B cell (primary cell): ENCODE results near the gene REN. TPM values are rescaled to one million over a fixed set of nuclear protein-coding genes. Genes with fewer than 3 reads are reported as not detected.

Experiments used
- ATAC-seq: fragments of 200-7000 bp; cut with Tn5 transposase; one replicate; pipeline ENCODE4 v1.10.0; 2021; ENCODE audit warnings: low read depth, mild to moderate bottlenecking, moderate number of reproducible peaks, moderate library complexity
- CTCF ChIA-PET: fragments of 350-600 bp; sonication (Branson Sonifier 250); formaldehyde crosslinking; loops from one replicate; lab custom pipeline; 2021; ENCODE audit warnings: antibody characterized with exemption, inconsistent platforms; lab: Charles Lee
- POLR2A ChIA-PET: fragments of 350-600 bp; sonication (Branson Sonifier 250); formaldehyde crosslinking; loops from one replicate; lab custom pipeline; 2021; ENCODE audit warnings: antibody characterized with exemption; lab: Charles Lee
- DNase-seq: peaks from one replicate; pipeline ENCODE4 v3.0.0; 2013
- H2AFZ ChIP-seq: 2 replicates; pipeline ENCODE4 v1.6.1; 2012; ENCODE audit warnings: mild to moderate bottlenecking, low read depth, low read length; ENCODE audit not compliant: insufficient read depth, poor library complexity, severe bottlenecking
- H3K27ac ChIP-seq, 2 donors: 1 replicate in 1 of 2; 2 replicates in 1 of 2; pipeline ENCODE4 v1.5.1; 2012 to 2013; ENCODE audit warnings: low read length in 2 of 2, mild to moderate bottlenecking in 2 of 2, moderate library complexity in 1 of 2
- H3K27me3 ChIP-seq, 4 experiments: fragments of 200-600 bp in 1 of 4; sonication (generic) in 1 of 4; replicated peaks in 1 of 4; 1 replicate in 2 of 4; 2 replicates in 2 of 4; pipeline versions ENCODE4 v1.6.1 to v1.7.0; 2013 to 2016; ENCODE audit warnings: low read length in 3 of 4, mild to moderate bottlenecking in 2 of 4, mixed read lengths in 1 of 4, moderate library complexity in 1 of 4; ENCODE audit not compliant: insufficient read depth in 4 of 4, control insufficient read depth in 3 of 4; ENCODE audit errors: control extremely low read depth in 1 of 4
- H3K36me3 ChIP-seq, 2 experiments: replicated peaks in 1 of 2; 1 replicate in 1 of 2; 2 replicates in 1 of 2; pipeline versions ENCODE4 v1.6.1 to v1.7.1; 2013; ENCODE audit warnings: low read length in 1 of 2; ENCODE audit not compliant: insufficient read depth in 2 of 2, control insufficient read depth in 1 of 2; ENCODE audit errors: control extremely low read depth in 1 of 2, extremely low read depth in 1 of 2
- H3K4me1 ChIP-seq, 2 donors: fragments of 200-600 bp in 1 of 2; sonication (generic) in 1 of 2; 1 replicate in 1 of 2; 2 replicates in 1 of 2; pipeline versions ENCODE4 v1.5.1 to v1.6.1; 2013 to 2017; ENCODE audit warnings: low read length in 2 of 2; ENCODE audit not compliant: control insufficient read depth in 2 of 2, insufficient read depth in 2 of 2
- H3K4me2 ChIP-seq: replicated peaks from 2 replicates; pipeline ENCODE3; 2012; ENCODE audit warnings: mild to moderate bottlenecking, low read depth, low read length; ENCODE audit not compliant: poor library complexity, severe bottlenecking
- H3K4me3 ChIP-seq, 5 experiments: fragments of 200-600 bp in 1 of 5; sonication (generic) in 1 of 5; 1 replicate in 3 of 5; 2 replicates in 2 of 5; pipeline versions ENCODE4 v1.5.1 to v1.7.0; 2011 to 2016; ENCODE audit warnings: low read length in 4 of 5, mild to moderate bottlenecking in 4 of 5, low read depth in 2 of 5, control low read depth in 1 of 5, moderate library complexity in 1 of 5; ENCODE audit not compliant: insufficient read depth in 1 of 5; ENCODE audit errors: control extremely low read depth in 1 of 5, extremely low read depth in 1 of 5
- H3K79me2 ChIP-seq: fragments of 200-600 bp; sonication (generic); one replicate; pipeline ENCODE4 v1.6.0; 2016; ENCODE audit warnings: low read length; ENCODE audit not compliant: control insufficient read depth, insufficient read depth
- H3K9ac ChIP-seq: fragments of 200-600 bp; sonication (generic); 2 replicates; pipeline ENCODE4 v1.6.1; 2017; ENCODE audit warnings: mild to moderate bottlenecking, low read length, moderate library complexity
- H3K9me3 ChIP-seq, 3 donors: one replicate each; pipeline versions ENCODE4 v1.6.1 to v1.7.1; 2013; ENCODE audit warnings: low read length in 2 of 3; ENCODE audit not compliant: control insufficient read depth in 2 of 3, insufficient read depth in 1 of 3; ENCODE audit errors: control extremely low read depth in 1 of 3
- H4K20me1 ChIP-seq: 2 replicates; pipeline ENCODE4 v1.6.0; 2012; ENCODE audit warnings: mild to moderate bottlenecking, low read length; ENCODE audit not compliant: insufficient read depth, control insufficient read depth, poor library complexity, severe bottlenecking
- H3K27ac Mint-ChIP-seq: one replicate; pipeline ENCODE4 v1.8.0; 2021; ENCODE audit warnings: mixed read lengths
- H3K27me3 Mint-ChIP-seq: one replicate; pipeline ENCODE4 v1.8.0; 2021; ENCODE audit warnings: mixed read lengths
- H3K4me1 Mint-ChIP-seq: one replicate; pipeline ENCODE4 v1.8.0; 2021; ENCODE audit warnings: mixed read lengths
- H3K4me3 Mint-ChIP-seq: one replicate; pipeline ENCODE4 v1.8.0; 2021; ENCODE audit warnings: mixed read lengths
- H3K9me3 Mint-ChIP-seq: one replicate; pipeline ENCODE4 v1.8.0; 2022; ENCODE audit warnings: mixed read lengths; ENCODE audit not compliant: insufficient read depth
- CTCF ChIP-seq: fragments of 200-600 bp; IDR thresholded peaks from one replicate; pipeline ENCODE4 v1.8.0; 2022; ENCODE audit warnings: antibody characterized with exemption, mild to moderate bottlenecking
- EZH2 ChIP-seq: IDR thresholded peaks from 2 replicates; pipeline ENCODE4 v1.6.1; 2012; ENCODE audit warnings: borderline replicate concordance, low read depth, mild to moderate bottlenecking, moderate library complexity, low read length; ENCODE audit not compliant: insufficient read depth, poor library complexity, severe bottlenecking
- WGBS: methylation state at CpG from one replicate; pipeline ENCODE4 v1.1.5; 2013; ENCODE audit warnings: missing lambda C conversion rate; ENCODE audit not compliant: insufficient coverage; 5-methylcytosine and 5-hydroxymethylcytosine counted together
- intact Hi-C: fragments of 100-400 bp; cut with micrococcal nuclease; formaldehyde crosslinking; loops from one replicate; pipeline ENCODE4 v1.10.0; 2022
- polyA plus RNA-seq: library from polyadenylated mRNA; depleted of rRNA; stranded (reverse); fragments of >200 nt; gene quantifications from 2 replicates; pipeline ENCODE4 v1.2.3, GENCODE V29; 2012
- total RNA-seq, 2 donors: library from RNA; stranded (reverse); fragments of 120-200 nt in 1 of 2; gene quantifications; 1 replicate in 1 of 2; 2 replicates in 1 of 2; pipeline versions ENCODE4 v1.2.3 to v1.2.4, GENCODE V29; 2013 to 2022

REN gene
- total and polyA plus RNA-seq, 2 donors (not counting 1 experiment from before 2014, with no cell fraction given): not detected

- intact Hi-C loops: no loop called here
- no peak for DNase-seq
Measured at GRCh38 chr1:204112876-204113730, 53.0 kb downstream of the REN start.

More at GRCh38 chr1:204112876-204113730, 53.0 kb downstream of the REN start:
- WGBS: 73% methylated on average over 10 of the region's 11 CpGs
- CTCF ChIA-PET: no interaction called here
- Histone ChIP-seq H4K20me1 (no peaks in the 10 kb centered on the region), H2AFZ (no peak overlapping the region), H3K4me2 (no peak overlapping the region), H3K9me3 (no peaks in the 10 kb centered on the region), H3K4me3 (no peak overlapping the region), H3K27me3 (no peaks in the 10 kb centered on the region), H3K36me3 (no peaks in the 10 kb centered on the region), H3K79me2 (no peaks in the 10 kb centered on the region), H3K9ac (no peak overlapping the region), H3K27ac (no peak overlapping the region), H3K4me1 (no peaks in the 10 kb centered on the region)
- Mint-ChIP-seq H3K27me3 (peaks cover 6% of the 10 kb centered on the region), H3K4me1 (peaks cover 3% of the 10 kb centered on the region), H3K9me3 (no peaks in the 10 kb centered on the region), H3K27ac (peak overlapping the region; percentile 15), H3K4me3 (no peak overlapping the region)
- TF ChIP-seq EZH2 (no peak), CTCF (no peak)
- ATAC-seq: no peak
- POLR2A ChIA-PET: no interaction called here
